Stimulated activated CD4-positive, alpha-beta T cell treated with anti-CD3 and anti-CD28 coated beads, Interleukin-2, amount 100 ng/mL, for 24 hours (primary cell): ENCODE measurements around the gene CPNE6.
A peak's percentile ranks its signal among the peaks of the same experiment; 100 is the strongest.

Experiments
- DNase-seq, 2 donors: peaks; one replicate each; pipeline ENCODE4 v3.0.0-alpha.2; 2020

CPNE6 gene

GRCh38 chr14:24070285-24071143 lies 848 bp upstream of the CPNE6 start:
- no peak for DNase-seq

- no peak for DNase-seq
These were observed 571 bp downstream of the CPNE6 start for GRCh38 chr14:24071836-24072430.

GRCh38 chr14:24072436-24072835 lies 1.1 kb downstream of the CPNE6 start:
- DNase-seq: no peak

DNA sequence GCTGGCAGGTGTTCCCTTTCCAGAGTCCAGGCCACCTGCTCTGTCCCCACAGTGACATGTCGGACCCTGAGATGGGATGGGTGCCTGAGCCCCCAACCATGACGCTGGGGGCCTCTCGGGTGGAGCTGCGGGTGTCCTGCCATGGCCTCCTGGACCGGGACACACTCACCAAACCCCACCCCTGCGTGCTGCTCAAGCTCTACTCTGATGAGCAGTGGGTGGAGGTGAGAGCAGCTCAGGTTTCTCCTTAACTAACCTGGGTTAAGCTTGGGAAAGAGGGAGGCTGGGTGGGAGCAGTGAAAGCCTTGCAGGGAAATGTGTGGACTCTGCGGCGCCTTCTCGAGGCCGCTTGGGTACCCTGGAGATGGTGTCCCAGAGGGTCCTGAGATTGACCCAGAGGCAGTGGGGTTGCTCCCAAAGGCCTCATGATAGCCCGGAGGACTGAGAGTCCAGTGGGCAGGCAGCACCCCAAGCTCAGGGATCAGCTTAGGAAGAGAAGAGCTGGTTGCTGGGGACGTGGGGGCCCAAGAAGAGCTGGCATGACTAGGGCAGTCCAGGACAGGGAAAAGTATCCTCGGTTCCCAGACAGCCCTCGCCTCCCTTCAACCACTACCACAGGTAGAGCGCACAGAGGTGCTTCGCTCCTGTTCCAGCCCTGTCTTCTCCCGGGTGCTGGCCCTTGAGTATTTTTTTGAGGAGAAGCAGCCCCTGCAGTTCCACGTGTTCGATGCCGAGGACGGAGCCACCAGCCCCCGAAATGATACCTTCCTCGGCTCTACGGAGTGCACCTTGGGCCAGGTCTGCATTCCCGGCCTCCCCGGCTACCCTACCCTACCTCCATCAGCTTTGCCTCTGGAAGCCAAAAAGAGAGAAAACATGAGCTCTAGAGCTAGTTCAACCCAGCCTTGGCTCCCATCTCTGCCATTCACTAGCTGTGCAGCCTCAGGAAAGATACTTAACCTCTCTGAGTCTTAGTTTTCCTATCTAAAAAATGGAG lies 1.8 kb downstream of the CPNE6 start:
- no peak for DNase-seq

DNA sequence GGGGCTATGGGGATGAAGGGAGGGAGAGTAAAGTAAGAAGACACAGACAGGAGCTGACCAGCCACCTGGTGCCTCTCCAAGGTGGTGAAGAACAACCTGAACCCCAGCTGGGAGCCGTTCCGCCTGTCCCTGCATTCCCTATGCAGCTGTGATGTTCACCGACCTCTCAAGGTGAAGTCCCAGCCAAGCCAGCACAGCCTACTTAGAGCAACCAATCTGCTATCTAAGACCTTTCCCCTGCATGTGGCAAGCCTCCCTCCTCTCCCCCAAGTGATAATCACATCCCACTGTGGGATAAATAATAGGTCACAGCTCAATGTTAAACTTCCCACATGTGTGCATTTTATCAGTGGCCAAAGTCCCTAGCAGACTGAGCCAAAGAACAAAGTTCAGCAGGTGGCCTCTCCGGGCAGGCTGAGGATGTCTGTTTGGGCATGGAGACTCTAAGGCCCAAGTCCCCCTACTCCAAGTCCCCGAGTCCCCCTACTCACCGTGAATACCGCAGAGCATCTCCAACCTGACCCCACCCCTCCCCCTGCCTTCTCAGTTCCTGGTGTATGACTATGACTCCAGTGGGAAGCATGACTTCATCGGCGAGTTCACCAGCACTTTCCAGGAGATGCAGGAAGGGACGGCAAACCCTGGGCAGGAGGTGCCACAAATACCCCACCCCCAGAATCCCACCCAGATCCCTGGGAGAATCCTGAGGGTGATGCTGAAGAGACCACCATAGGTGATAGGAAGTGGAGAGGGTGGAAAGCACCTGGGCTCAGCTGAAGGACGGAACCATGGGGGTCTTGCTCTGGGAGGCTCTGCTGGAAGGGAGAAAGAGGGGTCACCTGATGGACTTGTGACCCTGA lies 3.5 kb downstream of the CPNE6 start:
- DNase-seq: no peak

- no peak for DNase-seq
These were observed 4.3 kb downstream of the CPNE6 start for GRCh38 chr14:24075485-24076301.

- no peak for DNase-seq
These were observed 4.9 kb downstream of the CPNE6 start for GRCh38 chr14:24076302-24076601.

GRCh38 chr14:24077086-24077485 lies 5.7 kb downstream of the CPNE6 start:
- DNase-seq: no peak

DNA sequence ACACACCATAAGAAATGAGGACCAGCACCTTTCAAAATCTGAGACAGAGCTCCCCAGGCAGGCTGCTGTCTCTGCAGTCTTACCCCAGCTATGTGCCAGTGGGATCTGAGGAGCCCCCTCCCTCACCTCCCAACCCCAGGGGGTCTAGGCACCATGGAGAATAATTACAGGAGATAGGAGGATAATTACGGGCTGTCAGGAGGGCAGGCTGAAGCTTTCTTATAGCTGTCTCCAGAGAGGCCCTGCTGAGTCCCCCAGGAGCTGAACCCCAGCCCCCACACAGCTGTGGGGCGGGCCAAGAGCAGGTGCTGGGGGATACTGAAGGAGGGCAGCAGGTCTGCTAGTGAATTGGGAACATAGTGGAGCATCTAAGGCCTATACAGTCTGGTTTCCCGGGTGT lies 6.8 kb downstream of the CPNE6 start:
- no peak for DNase-seq

- no peak for DNase-seq
These were observed 8.3 kb downstream of the CPNE6 start for GRCh38 chr14:24079491-24080141.

- no peak for DNase-seq
These were observed 8.8 kb downstream of the CPNE6 start for GRCh38 chr14:24080142-24080530.

- peak; percentile 73 to 80 for DNase-seq
These were observed 9.8 kb downstream of the CPNE6 start for GRCh38 chr14:24080888-24081738.

DNA sequence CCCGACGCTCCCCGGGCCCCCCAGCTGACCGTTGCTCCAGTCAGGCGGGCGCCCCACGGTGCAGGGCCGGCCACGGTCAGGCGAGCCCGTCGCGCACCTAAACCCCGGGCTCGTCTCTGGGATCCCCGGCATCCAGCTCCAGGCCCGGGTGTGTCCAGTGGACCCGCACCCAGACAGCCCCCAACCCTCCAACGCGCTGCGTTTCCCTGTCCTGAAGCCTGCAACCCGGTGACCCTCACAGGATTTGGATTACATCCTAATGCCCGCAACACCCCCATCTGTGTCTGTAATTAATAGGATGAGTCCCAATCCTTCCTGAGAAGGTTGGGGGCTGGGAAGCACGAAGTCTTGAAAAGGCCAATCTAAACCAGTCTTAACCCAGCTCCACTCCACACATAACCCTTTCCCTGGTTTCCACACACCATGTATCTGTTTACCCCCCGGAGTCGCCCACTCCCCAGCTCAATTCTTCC lies 10.4 kb downstream of the CPNE6 start:
- no peak for DNase-seq

- no peak for DNase-seq
These were observed 11.2 kb downstream of the CPNE6 start for GRCh38 chr14:24082411-24083080.

DNA sequence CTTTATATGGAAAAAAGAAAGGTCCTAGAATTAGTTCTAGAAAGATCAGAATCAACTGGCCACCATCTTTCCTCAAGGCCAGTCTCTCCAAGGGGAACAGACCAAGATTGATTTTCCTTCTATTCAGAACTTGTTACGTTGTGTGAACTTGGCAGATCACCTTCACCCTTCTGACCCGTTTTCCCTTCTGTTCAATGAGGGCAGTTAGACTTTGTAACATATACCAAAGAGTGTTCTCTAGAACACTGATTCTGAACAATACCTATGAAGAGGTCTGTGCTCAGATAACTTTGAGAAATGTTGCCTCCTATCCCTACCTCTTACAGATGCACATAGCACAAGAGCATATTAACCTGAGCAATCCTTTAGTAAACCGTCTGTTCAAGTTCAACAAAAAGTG lies 12.1 kb downstream of the CPNE6 start:
- no peak for DNase-seq

DNA sequence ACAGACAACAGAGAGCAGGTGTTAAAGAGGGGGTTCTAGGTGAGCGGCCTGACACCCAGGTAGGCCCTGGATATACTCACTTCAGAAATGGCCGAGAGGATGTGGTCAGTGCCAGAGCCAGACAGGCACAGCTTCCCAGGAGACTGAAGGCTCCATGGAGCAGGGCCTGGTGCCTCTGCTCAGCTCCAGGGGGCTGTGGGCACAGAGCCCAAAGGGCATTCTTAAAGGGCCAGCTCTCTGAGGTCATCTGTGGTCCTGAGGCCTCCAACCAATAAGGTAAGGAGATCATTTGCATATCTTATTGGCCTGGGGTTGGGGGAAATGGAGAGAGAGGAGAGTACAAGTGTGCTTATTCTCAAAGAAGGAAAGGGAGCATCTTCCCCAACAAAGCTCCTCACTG lies 13.1 kb downstream of the CPNE6 start:
- no peak for DNase-seq

DNA sequence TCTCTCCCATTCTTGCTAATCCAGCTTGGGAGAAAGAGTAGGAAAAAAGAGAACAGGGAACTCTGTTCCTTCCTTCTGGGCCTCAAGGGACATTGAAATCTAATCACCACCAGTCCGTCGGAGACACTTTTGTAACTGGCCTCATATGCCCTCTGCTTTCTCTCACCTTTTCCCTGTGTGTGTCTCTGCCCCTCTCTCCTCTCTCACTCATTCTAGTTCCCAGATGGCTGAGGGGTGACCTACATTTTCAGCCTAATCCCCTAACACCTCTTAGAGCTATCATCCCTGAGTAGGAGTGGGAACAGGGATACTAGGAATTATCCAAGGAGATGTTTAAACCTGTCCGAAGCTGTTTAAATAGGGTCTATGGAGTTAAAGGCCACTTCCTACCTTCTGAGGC lies 13.9 kb downstream of the CPNE6 start:
- no peak for DNase-seq

GRCh38 chr14:24086193-24086955 lies 15.0 kb downstream of the CPNE6 start:
- DNase-seq: no peak

GRCh38 chr14:24087004-24087403 lies 15.6 kb downstream of the CPNE6 start:
- no peak for DNase-seq
